ENCODE measurements around the gene ETNK2.

GRCh38 chr1:204157962-204158361 lies 6.1 kb upstream of the ETNK2 start:
- TF ChIP-seq CTCF (conservative IDR thresholded peaks at IDR 0.05; ENCODE audit: low read depth in 2 of 2) (0 out of 4 replicates have a peak, but pooled peaks of 1 of the 2 experiments have one; percentile 9), ZNF114 (CRISPR knock-in tag; IDR thresholded peaks at IDR 0.05) (no peak), EZH2 (IDR thresholded peaks at IDR 0.05; ENCODE audit: low read depth, unreplicated experiment) (no peak), EZH2phosphoT487 (IDR thresholded peaks at IDR 0.05; ENCODE audit: unreplicated experiment) (no peak), POLR2AphosphoS5 (IDR thresholded peaks at IDR 0.05; ENCODE audit: low read depth) (no peak)
